Gastroesophageal sphincter (tissue), 4 donors: ENCODE results near the gene MKI67. TPM values are rescaled to one million over a fixed set of nuclear protein-coding genes. Genes with fewer than 3 reads are reported as not detected.

Experiments
- ATAC-seq: fragments of 150-250 bp; one replicate; pipeline ENCODE4 v1.9.1; 2016; ENCODE audit warnings: mild to moderate bottlenecking, moderate library complexity
- H3K27ac ChIP-seq, 4 donors: fragments of 200-600 bp; sonication (generic) in 3 of 4; 1 replicate in 3 of 4; 2 replicates in 1 of 4; pipeline ENCODE4 v1.5.1; 2016 to 2019
- H3K27me3 ChIP-seq: fragments of 200-600 bp; sonication (generic); one replicate; pipeline ENCODE4 v1.5.1; 2019
- H3K36me3 ChIP-seq, 2 donors: fragments of 200-600 bp; sonication (generic); one replicate each; pipeline ENCODE4 v1.5.1; 2019; ENCODE audit warnings: control low read depth in 1 of 2
- H3K4me1 ChIP-seq, 3 donors: fragments of 200-600 bp; sonication (generic); 1 replicate in 2 of 3; 2 replicates in 1 of 3; pipeline ENCODE4 v1.5.1; 2016 to 2019; ENCODE audit warnings: control low read depth in 2 of 3
- H3K4me3 ChIP-seq, 2 donors: fragments of 200-600 bp; sonication (generic); one replicate each; pipeline ENCODE4 v1.5.1; 2019; ENCODE audit warnings: mild to moderate bottlenecking in 1 of 2, moderate library complexity in 1 of 2
- H3K9me3 ChIP-seq, 3 donors: fragments of 200-600 bp; sonication (generic); one replicate each; pipeline ENCODE4 v1.5.1; 2017 to 2019; ENCODE audit warnings: control low read depth in 2 of 3
- CTCF ChIP-seq, 4 experiments: fragments of 200-600 bp in 2 of 4; fragments of 450-650 bp in 2 of 4; sonication (generic) in 1 of 4; IDR thresholded peaks; one replicate each; pipeline ENCODE4 v1.5.1; 2017 to 2019; ENCODE audit warnings: antibody characterized with exemption in 4 of 4, mild to moderate bottlenecking in 2 of 4, moderate library complexity in 2 of 4
- EP300 ChIP-seq: sonication (generic); formaldehyde crosslinking; IDR thresholded peaks from one replicate; pipeline ENCODE4 v1.6.1; 2017; ENCODE audit warnings: antibody characterized with exemption, mild to moderate bottlenecking
- POLR2A ChIP-seq, 2 donors: fragments of 450-650 bp; IDR thresholded peaks; one replicate each; pipeline ENCODE4 v1.6.1; 2017; ENCODE audit warnings: antibody characterized with exemption in 2 of 2, mild to moderate bottlenecking in 2 of 2, moderate library complexity in 1 of 2
- POLR2AphosphoS5 ChIP-seq: sonication (generic); formaldehyde crosslinking; IDR thresholded peaks from one replicate; pipeline ENCODE4 v1.6.1; 2017; ENCODE audit warnings: antibody characterized with exemption
- WGBS, 2 donors: methylation state at CpG; one replicate each; pipeline ENCODE4 v1.1.5; 2018; ENCODE audit warnings: low coverage in 1 of 2; 5-methylcytosine and 5-hydroxymethylcytosine counted together
- total RNA-seq, 4 donors: library from RNA; depleted of rRNA; stranded (reverse); fragments of >200 nt; gene quantifications; one replicate each; pipeline ENCODE4 v1.1.0, GENCODE V29; 2016

MKI67 gene
- total RNA-seq, 4 donors from 2014 or later, result 0.31 to 1.9 (median 0.70) TPM

DNA sequence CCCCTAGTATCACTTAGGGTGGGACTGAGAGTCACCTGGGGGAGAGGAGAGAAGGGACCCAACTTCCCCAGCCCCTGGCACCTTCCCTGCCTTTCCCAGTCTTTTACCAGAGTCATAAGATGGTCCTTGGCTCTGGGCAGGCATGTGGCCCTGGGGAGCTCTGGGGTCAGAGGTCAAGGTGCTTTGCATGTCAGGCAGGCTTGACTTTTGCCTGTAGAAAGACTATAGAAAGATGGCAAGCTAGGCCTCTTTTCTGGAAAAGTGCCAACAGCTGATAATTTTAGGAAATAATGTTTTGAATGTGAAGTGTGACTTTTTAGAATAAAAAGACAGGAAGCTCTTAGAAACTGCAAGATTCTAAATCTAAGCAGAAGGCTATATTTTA lies 67.5 kb downstream of the MKI67 start:
- peaks cover 0 to 23% of the 10 kb centered on the region in 2 donors for H3K36me3 ChIP-seq
- no peaks in the 10 kb centered on the region for H3K9me3 ChIP-seq
- no peak overlapping the region for H3K27ac ChIP-seq
- TF ChIP-seq POLR2A (IDR thresholded peaks at IDR 0.05) (no peak), POLR2AphosphoS5 (no peak), CTCF (IDR thresholded peaks at IDR 0.05) (no peak), EP300 (no peak)
- no peak for ATAC-seq
- peaks cover 0 to 25% (median 5%) of the 10 kb centered on the region in 3 donors for H3K4me1 ChIP-seq
- no peak overlapping the region for H3K4me3 ChIP-seq
- H3K27me3 ChIP-seq, result peaks cover 16% of the 10 kb centered on the region

GRCh38 chr10:128058106-128058749 lies 68.0 kb downstream of the MKI67 start:
- ATAC-seq, result no peak
- no peak overlapping the region for H3K4me3 ChIP-seq
- TF ChIP-seq POLR2A (IDR thresholded peaks at IDR 0.05) (no peak), POLR2AphosphoS5 (no peak), CTCF (IDR thresholded peaks at IDR 0.05) (no peak), EP300 (no peak)
- H3K4me1 ChIP-seq, result peaks cover 0 to 20% (median 1%) of the 10 kb centered on the region in 3 donors
- H3K27me3 ChIP-seq, result peaks cover 14% of the 10 kb centered on the region
- H3K36me3 ChIP-seq, result peaks cover 0 to 23% of the 10 kb centered on the region in 2 donors
- H3K9me3 ChIP-seq, result no peaks in the 10 kb centered on the region
- 92% methylated on average over 4 of the region's 9 CpGs; no CpG with 5 or more reads in 1 of the 2 donors for WGBS, 2 donors
- no peak overlapping the region for H3K27ac ChIP-seq

- TF ChIP-seq EP300 (no peak), CTCF (IDR thresholded peaks at IDR 0.05) (no peak), POLR2AphosphoS5 (no peak), POLR2A (IDR thresholded peaks at IDR 0.05) (no peak)
- Histone ChIP-seq H3K9me3 (no peaks in the 10 kb centered on the region), H3K4me1 (peaks cover 0 to 8% (median 0%) of the 10 kb centered on the region in 3 donors), H3K27me3 (no peaks in the 10 kb centered on the region), H3K4me3 (no peak overlapping the region), H3K27ac (no peak overlapping the region), H3K36me3 (peaks cover 0 to 30% of the 10 kb centered on the region in 2 donors)
- no peak for ATAC-seq
- 63 to 73% methylated on average over 1 to 8 of the region's 17 CpGs for WGBS, 2 donors
Measured at GRCh38 chr10:128056303-128057050, 69.7 kb downstream of the MKI67 start.

DNA sequence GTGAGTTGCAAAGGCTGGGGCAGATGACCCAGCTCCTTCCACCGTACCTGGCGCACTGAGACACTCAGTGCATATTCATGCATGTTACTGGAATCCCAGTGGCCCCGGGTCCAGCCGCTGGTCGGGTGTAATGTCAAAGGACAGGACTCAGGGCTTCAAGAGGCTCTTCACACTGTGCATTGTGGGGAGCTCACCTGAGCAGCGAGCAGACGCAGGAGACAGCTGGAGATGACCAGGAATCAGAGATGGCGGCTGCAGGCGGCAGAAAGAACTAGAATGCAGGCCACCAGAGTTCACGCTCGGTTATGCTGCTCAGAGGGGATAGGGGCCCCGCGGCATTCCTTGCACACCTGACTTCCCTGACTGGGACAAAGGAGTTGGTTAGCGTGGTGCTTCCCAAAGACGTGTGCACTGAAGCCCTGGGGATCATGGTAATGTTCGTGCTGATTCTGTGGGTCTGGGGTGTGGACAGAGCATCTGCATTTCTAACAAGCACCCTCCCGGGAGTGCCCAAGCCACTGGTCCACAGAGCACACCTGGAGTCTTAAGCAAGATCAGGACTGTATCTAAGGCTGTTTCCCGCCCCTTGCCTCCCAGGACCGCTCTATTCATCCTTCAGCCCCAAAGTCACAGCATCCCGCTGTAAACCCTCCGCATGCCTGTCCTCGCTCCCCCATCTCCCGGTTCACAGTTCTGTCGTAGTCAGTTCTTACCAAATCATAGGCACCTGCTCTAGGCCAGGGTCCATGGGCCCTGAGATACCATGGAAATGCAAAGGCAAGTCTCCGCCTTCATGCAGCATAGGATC lies 71.0 kb downstream of the MKI67 start:
- TF ChIP-seq CTCF (IDR thresholded peaks at IDR 0.05) (no peak), EP300 (no peak), POLR2A (IDR thresholded peaks at IDR 0.05) (no peak), POLR2AphosphoS5 (no peak)
- H3K27me3 ChIP-seq, result no peaks in the 10 kb centered on the region
- H3K36me3 ChIP-seq, result peaks cover 0 to 30% of the 10 kb centered on the region in 2 donors
- no peaks in the 10 kb centered on the region for H3K9me3 ChIP-seq
- no peak for ATAC-seq
- H3K4me1 ChIP-seq, result peaks cover 0 to 8% (median 2%) of the 10 kb centered on the region in 3 donors
- H3K4me3 ChIP-seq, result no peak overlapping the region
- 94 to 97% methylated on average over 5 to 9 of the region's 25 CpGs for WGBS, 2 donors
- no peak overlapping the region for H3K27ac ChIP-seq
